PFSK-1 (cell line): ENCODE results near the gene PAPPA2.

Source experiments
- FOXP2 ChIP-seq: optimal IDR thresholded peaks from 2 replicates; pipeline ENCODE3; 2011; ENCODE audit warnings: borderline replicate concordance, control low read depth, inconsistent platforms; ENCODE audit not compliant: insufficient read depth; ENCODE audit errors: extremely low read length, extremely low read depth
- POLR2AphosphoS5 ChIP-seq: IDR thresholded peaks from 2 replicates; pipeline ENCODE4 v1.6.1; 2012; ENCODE audit warnings: low read depth, mild to moderate bottlenecking, control low read depth, low read length, moderate library complexity
- REST ChIP-seq, 2 experiments: IDR thresholded peaks; 2 replicates each; pipeline versions ENCODE4 v1.6.1 to v1.8.0; 2011 to 2012; ENCODE audit warnings: low read depth in 2 of 2, low read length in 2 of 2, control low read depth in 1 of 2, inconsistent platforms in 1 of 2, mild to moderate bottlenecking in 1 of 2, moderate library complexity in 1 of 2; ENCODE audit not compliant: insufficient read depth in 1 of 2
- SIN3A ChIP-seq: IDR thresholded peaks from 2 replicates; pipeline ENCODE4 v1.6.1; 2012; ENCODE audit warnings: mild to moderate bottlenecking, low read length, moderate library complexity, borderline replicate concordance; ENCODE audit not compliant: insufficient read depth
- TAF1 ChIP-seq: IDR thresholded peaks from 2 replicates; pipeline ENCODE4 v1.6.1; 2012; ENCODE audit warnings: low read length, control low read depth, borderline replicate concordance; ENCODE audit not compliant: insufficient read depth

PAPPA2 gene

DNA sequence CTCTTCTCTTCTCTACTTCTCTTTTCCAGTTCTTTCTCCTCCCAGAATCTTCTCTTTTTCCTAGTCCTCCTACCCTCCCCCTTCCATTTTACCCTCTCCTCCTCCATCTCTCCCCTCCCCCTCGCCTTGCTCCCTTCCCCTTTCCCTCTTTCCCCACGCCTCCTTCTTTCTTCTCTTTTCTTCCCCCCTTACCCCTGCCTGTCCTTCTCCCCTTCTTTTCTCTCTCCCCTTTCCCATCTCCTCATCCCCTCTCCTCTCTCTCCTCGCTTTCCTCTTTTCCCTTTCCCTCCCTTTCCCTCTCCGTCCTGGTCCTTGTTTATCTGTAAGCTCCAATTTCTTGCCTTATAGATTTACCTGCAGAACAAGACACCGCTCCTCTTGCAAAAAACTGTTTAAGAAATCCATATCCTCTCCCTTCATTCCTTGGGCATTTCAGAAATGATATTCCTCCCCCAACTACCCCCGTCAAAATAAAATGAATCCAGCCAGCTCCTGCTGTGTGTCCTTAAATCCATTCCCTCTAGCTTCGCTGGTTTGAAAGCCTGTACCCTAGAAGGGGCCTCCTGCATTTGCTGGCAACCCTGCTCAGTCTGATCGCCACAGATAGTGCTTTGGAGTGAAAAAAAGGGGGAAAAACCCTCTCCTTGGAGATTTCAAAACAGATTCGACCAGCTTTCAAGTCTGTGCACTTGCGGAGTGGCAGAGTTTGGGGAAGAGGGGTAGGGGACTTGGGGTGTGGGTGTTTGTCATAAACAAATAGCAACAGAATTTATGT, 89.4 kb downstream of the PAPPA2 start:
- TF ChIP-seq SIN3A (no peak), FOXP2 (no peak), TAF1 (no peak), REST (IDR thresholded peaks at IDR 0.05; ENCODE audit: insufficient read depth in 1 of 2, low read depth in 2 of 2, low read length in 2 of 2) (no peak), POLR2AphosphoS5 (no peak)

DNA sequence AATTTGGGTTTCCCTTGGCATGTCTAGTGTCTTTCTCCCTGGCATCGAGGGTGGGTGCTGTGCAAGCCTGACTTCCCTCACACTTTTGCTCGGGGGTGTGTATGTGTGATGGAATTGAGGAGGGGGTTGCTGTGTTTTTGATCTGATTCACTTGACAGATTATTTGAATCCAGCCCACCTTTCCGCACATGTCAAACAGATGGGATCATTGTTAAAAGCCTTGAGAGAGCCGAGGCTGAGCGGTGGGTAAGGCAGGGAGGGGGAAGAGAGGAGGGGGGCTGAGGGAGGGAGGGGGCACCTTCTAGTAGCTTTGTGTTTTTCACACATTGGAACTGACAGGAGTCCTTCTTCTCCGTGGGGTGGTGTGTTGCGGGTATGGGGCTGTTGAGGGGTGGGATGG, 90.0 kb downstream of the PAPPA2 start:
- TF ChIP-seq SIN3A (no peak), FOXP2 (no peak), REST (IDR thresholded peaks at IDR 0.05; ENCODE audit: insufficient read depth in 1 of 2, low read depth in 2 of 2, low read length in 2 of 2) (no peak), POLR2AphosphoS5 (no peak), TAF1 (no peak)

GRCh38 chr1:176556288-176556687, 93.3 kb downstream of the PAPPA2 start:
- TF ChIP-seq SIN3A = no peak
- TF ChIP-seq TAF1 = no peak
- TF ChIP-seq POLR2AphosphoS5 = no peak
- no peak for TF ChIP-seq FOXP2
- TF ChIP-seq REST (IDR thresholded peaks at IDR 0.05; ENCODE audit: insufficient read depth in 1 of 2, low read depth in 2 of 2, low read length in 2 of 2) = no peak

GRCh38 chr1:176557543-176558258, 94.7 kb downstream of the PAPPA2 start:
- TF ChIP-seq TAF1 = no peak
- no peak for TF ChIP-seq SIN3A
- TF ChIP-seq FOXP2 = no peak
- TF ChIP-seq POLR2AphosphoS5 = no peak
- TF ChIP-seq REST (IDR thresholded peaks at IDR 0.05; ENCODE audit: insufficient read depth in 1 of 2, low read depth in 2 of 2, low read length in 2 of 2) = no peak
